Keratinocyte (primary cell): Measurements from ENCODE around the gene COX7B2. TPM values are rescaled to one million over a fixed set of nuclear protein-coding genes. Genes with fewer than 3 reads are reported as not detected.

ENCODE experiments used
- DNase-seq: peaks from one replicate; pipeline ENCODE4 v3.0.0-alpha.2; 2011; ENCODE audit warnings: low read depth, missing footprints, low spot score
- FAIRE-seq: peaks from 2 replicates; lab custom pipeline; 2011; peaks lifted over from hg19 to GRCh38; lab: Jason Lieb, UNC
- H2AFZ ChIP-seq: 2 replicates; pipeline ENCODE4 v1.6.0; 2012; ENCODE audit warnings: low read length, control low read depth, inconsistent platforms; ENCODE audit not compliant: control insufficient read depth
- H3K27ac ChIP-seq: 2 replicates; pipeline ENCODE4 v1.5.1; 2011; ENCODE audit warnings: low read length; ENCODE audit not compliant: control insufficient read depth, insufficient read depth
- H3K27me3 ChIP-seq: 3 replicates; pipeline ENCODE4 v1.6.0; 2011; ENCODE audit warnings: low read length; ENCODE audit not compliant: control insufficient read depth, insufficient read depth; ENCODE audit errors: extremely low read depth
- H3K36me3 ChIP-seq, 2 experiments: 2 replicates in 1 of 2; 3 replicates in 1 of 2; pipeline ENCODE4 v1.5.1; 2011; ENCODE audit warnings: low read length in 2 of 2, mild to moderate bottlenecking in 1 of 2; ENCODE audit not compliant: control insufficient read depth in 2 of 2, insufficient read depth in 2 of 2; ENCODE audit errors: extremely low read depth in 1 of 2
- H3K4me1 ChIP-seq: 3 replicates; pipeline ENCODE4 v1.5.1; 2011; ENCODE audit warnings: low read length; ENCODE audit not compliant: control insufficient read depth, insufficient read depth; ENCODE audit errors: extremely low read depth
- H3K4me2 ChIP-seq: 3 replicates; pipeline ENCODE4 v1.6.0; 2011; ENCODE audit warnings: low read depth, low read length; ENCODE audit not compliant: control insufficient read depth, insufficient read depth; ENCODE audit errors: extremely low read depth
- H3K4me3 ChIP-seq, 3 experiments: fragments of 200-600 bp in 1 of 3; sonication (generic) in 1 of 3; 2 replicates in 2 of 3; 3 replicates in 1 of 3; pipeline ENCODE4 v1.5.1; 2011 to 2016; ENCODE audit warnings: low read length in 3 of 3, mild to moderate bottlenecking in 3 of 3, control low read depth in 2 of 3, inconsistent platforms in 1 of 3, low read depth in 1 of 3, mixed read lengths in 1 of 3, mixed run types in 1 of 3, moderate library complexity in 1 of 3; ENCODE audit not compliant: control insufficient read depth in 2 of 3, insufficient read depth in 2 of 3; ENCODE audit errors: extremely low read depth in 1 of 3
- H3K79me2 ChIP-seq: 2 replicates; pipeline ENCODE4 v1.6.0; 2012; ENCODE audit warnings: low read length; ENCODE audit not compliant: control insufficient read depth, insufficient read depth
- H3K9ac ChIP-seq: 3 replicates; pipeline ENCODE4 v1.6.0; 2011; ENCODE audit warnings: low read length; ENCODE audit not compliant: control insufficient read depth, insufficient read depth; ENCODE audit errors: extremely low read depth
- H3K9me1 ChIP-seq: 3 replicates; pipeline ENCODE4 v1.6.0; 2011; ENCODE audit warnings: low read length; ENCODE audit not compliant: control insufficient read depth, insufficient read depth; ENCODE audit errors: extremely low read depth
- H3K9me3 ChIP-seq: 2 replicates; pipeline ENCODE4 v1.5.1; 2012; ENCODE audit warnings: low read depth, low read length; ENCODE audit not compliant: control insufficient read depth
- H4K20me1 ChIP-seq: 3 replicates; pipeline ENCODE4 v1.6.0; 2011; ENCODE audit warnings: low read length; ENCODE audit not compliant: control insufficient read depth, insufficient read depth; ENCODE audit errors: extremely low read depth
- EZH2 ChIP-seq: IDR thresholded peaks from one replicate; pipeline ENCODE4 v1.6.1; 2012; ENCODE audit warnings: inconsistent platforms, mild to moderate bottlenecking, low read length, moderate library complexity
- dilution Hi-C: fragments of 300-500 bp; cut with MboI; formaldehyde crosslinking; loops from one replicate; pipeline ENCODE4 v1.7.0; 2020; ENCODE audit warnings: low sequenced_read_pairs; ENCODE audit not compliant: extremely low pct_ligation_motif_present
- polyA plus RNA-seq, 5 experiments: library from polyadenylated mRNA; depleted of rRNA in 3 of 5; stranded (reverse) in 3 of 5; stranded (forward) in 1 of 5; unstranded in 1 of 5; fragments of >200 nt; gene quantifications; 1 replicate in 1 of 5; 2 replicates in 3 of 5; 3 replicates in 1 of 5; pipeline versions ENCODE4 v1.2.1 to v1.2.3, GENCODE V29; 2011 to 2012; ENCODE audit warnings: missing spikeins in 2 of 5, low read depth in 1 of 5, low replicate concordance in 1 of 5
- TF ChIP-seq, protein P1 (sequence below), 3 experiments: IDR thresholded peaks in 1 of 3; conservative IDR thresholded peaks in 1 of 3; optimal IDR thresholded peaks in 1 of 3; 2 replicates in 2 of 3; 3 replicates in 1 of 3; pipeline versions ENCODE3 to v1.5.1; 2011; ENCODE audit warnings: low read length in 3 of 3, mild to moderate bottlenecking in 3 of 3, moderate library complexity in 2 of 3, control low read depth in 1 of 3, inconsistent platforms in 1 of 3; ENCODE audit not compliant: insufficient read depth in 2 of 3; ENCODE audit errors: extremely low read depth in 1 of 3

Gene COX7B2
- polyA plus RNA-seq, 1 donor (not counting 4 experiments of a cell fraction or from before 2014, with no cell fraction given), result not detected

DNA sequence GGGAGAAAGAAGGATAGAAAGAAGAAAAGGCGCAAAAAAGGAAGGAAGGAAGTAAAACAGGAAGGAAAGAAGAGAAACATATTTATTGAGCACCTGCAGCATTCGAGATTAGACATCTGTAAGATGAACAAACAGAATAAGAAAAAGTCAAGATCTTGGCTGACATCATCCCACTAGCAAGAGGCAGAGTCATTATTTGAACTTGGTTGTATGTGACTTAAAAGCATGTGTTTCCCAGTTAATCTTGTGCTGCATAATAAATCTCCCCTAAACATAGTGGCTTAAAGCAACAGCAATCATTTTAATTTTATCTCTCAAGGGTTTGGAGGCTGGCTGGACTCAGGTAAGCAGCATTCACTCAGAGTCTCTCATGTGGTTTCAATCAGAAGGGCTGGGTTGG, 38.5 kb upstream of the COX7B2 start:
- no peak for DNase-seq
- Histone ChIP-seq H3K9me1 (no peaks in the 10 kb centered on the region), H3K27me3 (no peaks in the 10 kb centered on the region), H3K9me3 (no peaks in the 10 kb centered on the region), H3K36me3 (no peaks in the 10 kb centered on the region), H3K4me3 (no peak overlapping the region), H3K27ac (no peak overlapping the region), H4K20me1 (no peaks in the 10 kb centered on the region), H2AFZ (no peak overlapping the region), H3K4me1 (no peaks in the 10 kb centered on the region), H3K79me2 (no peaks in the 10 kb centered on the region), H3K9ac (no peak overlapping the region), H3K4me2 (no peak overlapping the region)
- no peak for FAIRE-seq
- dilution Hi-C loops, result no loop called here
- TF ChIP-seq EZH2, result no peak
- TF ChIP-seq, protein P1, sequence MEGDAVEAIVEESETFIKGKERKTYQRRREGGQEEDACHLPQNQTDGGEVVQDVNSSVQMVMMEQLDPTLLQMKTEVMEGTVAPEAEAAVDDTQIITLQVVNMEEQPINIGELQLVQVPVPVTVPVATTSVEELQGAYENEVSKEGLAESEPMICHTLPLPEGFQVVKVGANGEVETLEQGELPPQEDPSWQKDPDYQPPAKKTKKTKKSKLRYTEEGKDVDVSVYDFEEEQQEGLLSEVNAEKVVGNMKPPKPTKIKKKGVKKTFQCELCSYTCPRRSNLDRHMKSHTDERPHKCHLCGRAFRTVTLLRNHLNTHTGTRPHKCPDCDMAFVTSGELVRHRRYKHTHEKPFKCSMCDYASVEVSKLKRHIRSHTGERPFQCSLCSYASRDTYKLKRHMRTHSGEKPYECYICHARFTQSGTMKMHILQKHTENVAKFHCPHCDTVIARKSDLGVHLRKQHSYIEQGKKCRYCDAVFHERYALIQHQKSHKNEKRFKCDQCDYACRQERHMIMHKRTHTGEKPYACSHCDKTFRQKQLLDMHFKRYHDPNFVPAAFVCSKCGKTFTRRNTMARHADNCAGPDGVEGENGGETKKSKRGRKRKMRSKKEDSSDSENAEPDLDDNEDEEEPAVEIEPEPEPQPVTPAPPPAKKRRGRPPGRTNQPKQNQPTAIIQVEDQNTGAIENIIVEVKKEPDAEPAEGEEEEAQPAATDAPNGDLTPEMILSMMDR (optimal IDR thresholded peaks at IDR 0.05 in 1 of 3, IDR thresholded peaks at IDR 0.05 in 1 of 3, conservative IDR thresholded peaks at IDR 0.05 in 1 of 3; ENCODE audit: extremely low read depth in 1 of 3, insufficient read depth in 2 of 3, low read length in 3 of 3), result no peak

DNA sequence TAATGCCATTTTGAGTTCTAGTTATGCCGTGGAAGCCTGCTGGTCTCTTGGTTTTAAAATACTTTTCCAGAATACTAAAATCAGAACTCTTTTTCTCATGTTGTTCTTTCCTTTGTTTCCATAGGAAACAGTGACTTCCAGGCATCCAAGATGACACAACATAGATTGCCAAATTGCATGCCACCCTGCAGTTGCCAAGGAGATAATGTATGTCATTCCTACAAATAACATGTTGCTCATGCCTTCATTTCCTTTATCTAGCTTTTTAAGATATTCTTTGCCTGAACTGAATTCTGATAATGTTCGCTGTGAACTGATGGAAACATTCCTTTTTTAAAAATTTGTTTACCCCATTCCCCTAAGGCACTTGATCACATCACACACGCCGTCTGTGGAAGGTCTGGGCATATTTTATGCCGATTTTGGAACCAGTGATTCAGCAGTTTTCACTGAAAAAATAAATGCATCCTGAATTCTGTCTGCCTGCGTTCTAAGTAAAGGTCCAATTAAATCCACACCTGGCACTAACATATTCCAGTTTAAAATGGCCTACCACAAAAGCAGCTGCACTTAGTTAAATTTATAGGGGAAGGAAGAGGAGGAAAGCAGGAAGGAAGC, 38.0 kb upstream of the COX7B2 start:
- dilution Hi-C loops, result no loop called here
- Histone ChIP-seq H4K20me1 (no peaks in the 10 kb centered on the region), H3K4me1 (no peaks in the 10 kb centered on the region), H3K27ac (no peak overlapping the region), H3K4me3 (no peak overlapping the region), H3K9me1 (no peaks in the 10 kb centered on the region), H3K79me2 (no peaks in the 10 kb centered on the region), H3K27me3 (no peaks in the 10 kb centered on the region), H3K4me2 (no peak overlapping the region), H3K36me3 (no peaks in the 10 kb centered on the region), H3K9me3 (no peaks in the 10 kb centered on the region), H2AFZ (no peak overlapping the region), H3K9ac (no peak overlapping the region)
- FAIRE-seq (no peak), DNase-seq (no peak)
- TF ChIP-seq, protein P1 (optimal IDR thresholded peaks at IDR 0.05 in 1 of 3, IDR thresholded peaks at IDR 0.05 in 1 of 3, conservative IDR thresholded peaks at IDR 0.05 in 1 of 3; ENCODE audit: extremely low read depth in 1 of 3, insufficient read depth in 2 of 3, low read length in 3 of 3), result no peak
